Measurements from ENCODE around the gene ENDOU.

ENDOU gene

DNA sequence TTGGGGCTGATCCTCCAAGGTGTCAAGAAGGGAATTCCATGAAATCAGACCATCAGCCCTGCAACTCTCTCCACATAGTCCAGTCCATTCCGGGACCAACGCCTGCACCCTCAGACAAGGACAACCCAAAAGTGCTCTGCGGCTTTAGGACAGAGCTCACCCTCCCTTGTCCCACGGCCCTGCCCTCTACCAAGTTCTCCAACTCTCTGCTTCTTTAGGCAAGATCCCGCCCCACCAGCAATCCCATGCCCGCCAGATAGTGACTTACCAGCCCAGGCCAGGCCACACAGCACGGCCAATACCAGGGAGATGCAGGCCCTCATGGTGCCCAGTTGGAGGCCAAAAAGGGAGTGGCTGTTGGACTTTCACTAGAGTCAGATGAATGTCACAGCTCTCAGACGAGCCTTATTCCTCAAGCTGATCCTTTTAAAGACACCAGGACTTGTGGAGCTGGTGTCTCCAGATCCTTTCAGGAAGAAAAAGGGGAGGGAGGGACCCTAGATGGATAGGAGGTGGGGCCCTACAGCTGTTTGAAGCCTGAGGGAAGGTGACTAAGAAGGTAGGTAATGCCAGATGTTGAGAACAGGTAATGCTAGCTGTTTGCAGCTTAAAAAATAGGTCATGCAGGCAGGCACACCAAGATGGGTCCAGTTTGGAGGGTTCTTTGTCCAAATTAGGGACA, at the start of gene ENDOU:
Gene ENDOU (minus strand): TSS at position 400 of the 682 bp plus-strand sequence. CDS start 77 bp downstream, at position 323.
- DNase-seq (ENCODE audit: low spot score), result no peak

GRCh38 chr12:47774663-47775062, 49.4 kb upstream of the ENDOU start:
- no peak for DNase-seq (ENCODE audit: low spot score)

- no peak for DNase-seq (ENCODE audit: low spot score)
These were observed 48.7 kb upstream of the ENDOU start for GRCh38 chr12:47773858-47774580.

DNA sequence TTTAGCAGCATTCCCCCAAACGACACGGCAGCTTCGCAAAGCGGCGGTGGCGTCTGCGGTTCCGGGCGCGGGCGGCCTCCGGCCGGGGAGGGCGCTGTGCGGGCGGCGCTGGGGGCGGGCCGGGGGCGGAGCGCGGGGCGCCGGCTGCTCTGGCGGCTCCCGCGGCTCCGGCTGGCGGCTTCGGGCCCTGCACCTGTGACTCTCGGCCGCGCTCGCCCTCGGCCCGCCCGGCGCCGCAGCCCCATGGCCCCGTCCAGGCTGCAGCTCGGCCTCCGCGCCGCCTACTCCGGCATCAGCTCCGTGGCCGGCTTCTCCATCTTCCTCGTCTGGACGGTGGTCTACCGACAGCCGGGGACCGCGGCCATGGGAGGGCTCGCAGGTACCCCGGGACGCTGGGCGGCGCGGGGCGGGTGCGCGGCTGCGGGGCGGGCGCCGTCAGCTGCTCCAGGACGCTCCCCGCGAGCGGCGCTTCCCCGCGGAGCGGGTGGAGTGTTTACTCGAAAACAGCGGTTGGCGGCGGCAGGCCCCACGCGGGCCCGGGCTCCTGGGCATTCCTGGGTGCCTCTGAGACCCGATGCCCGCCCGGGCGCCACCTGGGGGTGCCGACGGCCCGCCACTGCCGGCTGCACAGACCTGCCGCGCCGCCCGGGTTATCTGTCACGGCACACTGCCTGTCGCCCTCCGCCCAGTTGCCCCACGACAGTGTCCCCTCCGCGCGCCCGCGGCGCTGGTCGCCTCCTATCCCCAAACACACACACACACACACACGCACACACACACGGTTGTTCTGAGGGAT, 48.0 kb upstream of the ENDOU start, which contains the start of gene SLC48A1:
Gene SLC48A1 (plus strand): TSS at position 177 of the 796 bp plus-strand sequence. CDS start 67 bp downstream, at position 244.
- peak; percentile 68 for DNase-seq (ENCODE audit: low spot score)

DNA sequence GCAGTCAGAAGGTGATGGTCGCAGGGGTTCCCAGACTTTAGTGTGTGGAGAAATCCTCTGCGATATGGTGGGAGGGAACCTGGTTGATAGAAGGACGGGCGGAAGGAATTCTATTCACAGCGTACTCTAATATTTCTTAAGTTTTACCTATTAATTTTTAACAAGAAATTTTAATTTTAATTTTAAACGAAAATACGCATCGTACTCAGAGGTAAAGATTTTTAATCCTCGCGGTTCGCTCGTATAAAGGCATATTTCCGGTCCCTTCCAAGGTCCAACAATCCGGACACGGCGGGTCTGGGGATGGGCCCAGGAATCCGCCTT, 47.4 kb upstream of the ENDOU start:
- DNase-seq (ENCODE audit: low spot score), result no peak

- no peak for DNase-seq (ENCODE audit: low spot score)
These were observed 46.9 kb upstream of the ENDOU start for GRCh38 chr12:47772094-47772660.

- DNase-seq (ENCODE audit: low spot score), result no peak
These were observed 46.0 kb upstream of the ENDOU start for GRCh38 chr12:47771304-47771703.

DNA sequence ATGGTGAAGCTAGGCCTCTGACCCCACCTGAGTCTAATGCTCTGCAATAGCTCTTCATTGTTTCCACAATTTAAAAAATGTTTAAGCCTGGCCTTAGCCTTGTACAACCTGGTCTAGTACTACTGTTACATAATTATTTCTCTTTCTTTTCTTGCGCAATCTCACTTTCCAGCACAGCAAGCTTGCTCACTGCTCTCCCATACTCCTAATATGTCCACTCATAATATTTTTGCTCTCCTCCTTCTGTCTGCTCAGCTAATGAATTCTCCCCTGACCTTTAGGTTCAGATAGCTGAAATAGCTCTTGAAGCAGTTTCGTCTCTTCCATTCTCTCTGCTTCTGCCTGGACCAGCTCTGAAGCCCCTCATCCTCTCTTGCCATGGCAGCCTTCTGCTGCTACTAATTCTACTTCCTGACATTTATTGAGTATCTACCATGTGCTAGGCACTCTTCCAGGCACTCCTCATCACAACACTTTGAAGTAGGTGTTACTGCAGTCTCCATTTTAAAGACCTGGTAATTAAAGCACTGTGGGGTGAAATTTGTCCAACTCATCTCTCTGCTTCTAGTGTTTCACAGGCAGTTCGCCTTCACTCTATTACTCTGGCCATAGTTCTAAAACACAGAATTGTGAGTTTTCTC, 44.9 kb upstream of the ENDOU start:
- no peak for DNase-seq (ENCODE audit: low spot score)

GRCh38 chr12:47769234-47770085, 44.2 kb upstream of the ENDOU start:
- no peak for DNase-seq (ENCODE audit: low spot score)

DNA sequence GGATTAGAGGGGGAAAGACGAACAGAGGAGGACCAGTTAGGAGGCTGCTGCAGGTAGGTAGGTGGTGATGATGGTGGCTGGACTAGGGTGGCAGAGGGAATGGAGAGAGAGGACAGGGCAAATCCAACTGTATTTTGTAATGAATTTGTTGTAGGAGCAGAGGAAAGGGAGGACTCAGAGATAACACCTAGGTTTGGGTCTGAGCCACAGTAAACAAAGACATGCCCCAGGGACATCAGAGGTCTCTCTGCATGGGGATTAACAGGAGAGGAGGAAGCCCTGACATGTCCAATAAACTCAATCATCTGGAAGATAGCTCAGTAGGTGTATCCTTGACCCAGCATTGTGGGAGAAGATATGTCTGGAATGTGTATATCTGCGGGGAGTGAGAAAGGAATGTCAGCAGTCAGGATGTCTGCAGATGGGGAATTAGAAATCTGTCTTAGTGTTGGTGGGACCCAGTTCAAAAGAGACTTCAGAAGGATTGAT, 43.1 kb upstream of the ENDOU start:
- no peak for DNase-seq (ENCODE audit: low spot score)

GRCh38 chr12:47767216-47767724, 42.0 kb upstream of the ENDOU start:
- DNase-seq (ENCODE audit: low spot score), result peak; percentile 80

DNA sequence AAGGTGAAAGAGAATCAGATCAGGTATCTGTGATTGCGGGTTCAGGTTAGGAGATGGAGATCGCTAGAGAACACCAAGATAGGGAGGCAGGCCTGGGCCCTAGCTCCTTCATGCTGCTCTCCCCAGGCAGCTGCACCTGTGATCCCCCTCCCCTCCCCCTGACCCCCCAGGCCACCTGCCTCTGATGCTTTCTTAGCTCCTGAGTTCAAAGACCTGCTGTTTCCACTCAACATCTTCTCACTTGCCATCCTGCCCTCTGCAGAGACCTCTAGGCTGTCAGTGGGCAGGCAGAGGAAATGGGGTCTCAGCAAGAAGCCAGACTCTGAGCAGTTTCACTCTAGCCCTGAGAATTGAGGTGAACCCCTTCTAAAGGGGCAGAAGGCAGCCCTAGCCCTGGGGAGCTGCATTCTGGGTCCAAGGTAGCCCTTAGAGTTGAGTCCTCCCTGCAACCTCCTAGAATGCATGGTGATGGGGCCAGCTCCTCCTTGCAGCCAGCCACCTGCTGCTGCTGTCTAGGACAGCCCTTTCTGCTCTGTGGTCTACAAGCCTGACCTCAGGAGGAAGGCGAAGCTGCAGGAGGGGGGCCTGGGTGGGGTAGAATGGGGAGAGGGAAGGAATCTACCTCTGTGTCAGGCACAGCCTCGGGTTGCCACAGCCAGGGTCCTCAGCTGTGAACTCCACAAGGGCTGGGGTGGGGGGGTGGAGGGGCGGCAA, 41.4 kb upstream of the ENDOU start:
- DNase-seq (ENCODE audit: low spot score), result no peak

DNA sequence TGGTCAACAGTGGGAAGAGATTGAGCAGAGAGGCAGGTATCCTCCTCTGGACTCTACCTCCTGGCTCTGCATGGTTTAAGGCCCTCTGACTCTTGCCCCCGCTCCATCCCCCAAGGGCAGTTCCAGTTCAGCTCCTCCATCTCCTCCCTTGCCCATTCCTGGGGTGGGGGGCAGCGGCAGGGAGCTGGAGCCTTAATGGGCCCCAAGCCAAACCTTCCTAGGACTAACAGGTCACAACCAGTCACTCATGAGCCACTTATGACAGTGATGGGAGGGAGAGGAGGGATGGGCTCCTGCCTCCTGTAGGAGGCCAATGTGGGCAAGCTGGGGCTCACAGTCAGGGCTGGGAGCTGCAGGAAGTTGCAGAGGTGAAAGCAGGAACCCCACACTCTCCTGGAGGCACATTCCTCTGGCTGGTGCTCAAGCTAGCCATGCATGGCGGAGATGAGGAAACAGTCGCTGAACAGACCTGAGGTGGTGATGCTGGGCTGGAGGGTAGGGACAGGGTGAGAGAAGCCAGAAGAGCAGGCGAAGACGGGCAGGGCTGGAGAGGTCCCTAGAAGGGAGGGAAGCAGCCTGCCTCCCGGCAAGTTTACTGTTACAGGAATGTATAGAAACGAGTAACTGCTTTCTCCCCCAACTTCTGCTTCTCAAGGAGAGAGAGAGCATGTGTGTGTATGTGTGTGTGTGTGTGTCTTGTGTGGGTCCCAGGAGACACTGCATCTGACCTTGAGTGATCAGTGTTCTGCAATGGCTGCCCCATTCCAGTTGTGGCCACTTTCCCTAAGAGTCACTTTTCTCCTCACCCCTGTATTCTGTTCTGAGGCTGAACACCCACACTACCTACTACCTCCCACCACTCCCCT, 38.4 kb upstream of the ENDOU start:
- DNase-seq (ENCODE audit: low spot score), result no peak

DNA sequence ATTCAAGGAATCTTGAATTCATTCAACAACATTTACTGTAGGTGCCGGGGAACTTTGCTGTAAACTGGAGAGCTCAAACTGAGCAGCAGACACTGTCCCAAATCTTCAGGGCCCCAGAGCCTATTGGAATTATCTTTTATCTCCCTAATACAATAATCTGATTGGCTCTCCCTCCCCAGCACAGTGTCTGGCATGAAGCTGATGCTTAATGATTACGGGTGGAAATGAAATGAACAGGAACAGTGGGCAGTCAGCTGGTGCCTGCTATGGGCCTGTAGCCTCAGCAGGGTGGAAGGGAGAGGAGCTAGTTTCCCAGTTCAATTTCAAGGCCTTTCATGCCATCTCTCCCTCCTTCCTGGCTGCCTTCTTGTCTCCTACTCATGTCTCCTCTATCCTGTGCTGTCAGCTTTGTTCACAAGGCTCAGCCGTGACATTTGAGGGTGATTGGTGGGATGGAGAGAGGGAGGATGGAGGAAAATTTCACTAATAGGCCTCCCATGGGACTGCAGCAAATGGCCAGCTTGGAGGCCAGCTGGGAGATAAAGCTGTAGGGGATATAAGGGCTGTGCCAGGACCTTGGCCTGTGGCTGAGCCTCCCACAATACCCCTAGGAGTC, 37.7 kb upstream of the ENDOU start:
- no peak for DNase-seq (ENCODE audit: low spot score)

DNA sequence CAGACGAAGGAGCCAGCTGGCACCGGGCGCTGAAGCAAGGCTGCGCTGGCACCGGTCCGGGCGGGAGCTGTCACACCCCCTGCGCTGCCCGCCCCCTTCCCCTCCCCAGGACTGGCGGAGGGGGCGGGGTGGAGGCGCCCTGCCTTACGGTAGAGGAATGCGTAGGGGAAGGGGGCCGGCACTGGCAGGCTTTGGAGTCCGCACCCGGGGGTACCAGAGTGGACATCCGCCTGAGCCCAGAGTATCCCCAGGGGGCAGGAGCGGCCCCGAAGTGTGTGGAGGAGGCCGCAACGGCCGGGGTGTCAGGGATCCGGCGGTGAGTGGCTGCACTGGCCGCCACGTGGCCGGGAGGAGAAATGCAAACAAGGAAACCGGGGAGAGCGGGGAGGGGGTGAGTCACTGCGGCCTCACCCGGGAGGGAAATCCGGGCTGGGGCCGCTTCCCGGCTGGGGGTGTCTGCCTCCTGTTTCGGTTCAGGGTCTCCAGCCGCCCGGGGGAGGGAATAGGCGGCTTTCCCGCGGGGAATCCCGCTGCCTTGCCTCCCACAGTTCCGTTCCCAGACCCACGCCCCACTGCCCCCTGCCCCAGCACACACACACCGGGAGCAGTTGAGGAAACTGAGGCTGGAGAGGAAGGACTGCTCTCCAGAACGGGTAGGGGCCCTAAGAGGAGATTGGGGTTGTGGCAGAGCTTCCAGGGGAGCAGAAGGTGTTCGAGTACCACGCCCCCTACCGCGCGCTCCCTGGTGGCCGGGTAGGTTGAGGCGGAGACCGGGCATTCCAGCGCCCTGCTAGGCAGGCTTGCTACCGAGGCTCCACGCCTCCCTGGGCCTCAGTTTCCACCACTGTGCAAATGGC, 33.8 kb upstream of the ENDOU start, which contains the start of gene RAPGEF3:
Gene RAPGEF3 (minus strand): TSS at position 47 of the 857 bp plus-strand sequence. CDS start 324 bp downstream, outside the sequence.
- peak; percentile 69 for DNase-seq (ENCODE audit: low spot score)

DNA sequence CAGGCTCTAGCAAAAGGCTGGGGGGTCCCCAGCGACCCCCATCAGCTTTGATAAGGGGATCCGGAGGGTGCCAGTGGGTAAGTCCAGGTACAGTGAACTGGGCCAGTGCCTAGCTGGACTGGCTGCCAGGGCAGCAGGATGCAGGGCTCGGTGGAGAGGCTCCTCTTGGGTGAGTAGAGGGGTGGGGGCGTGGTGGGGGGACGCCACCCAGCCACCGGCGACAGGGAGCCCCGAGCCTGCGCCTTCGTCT, 33.2 kb upstream of the ENDOU start:
- no peak for DNase-seq (ENCODE audit: low spot score)

GRCh38 chr12:47757840-47758583, 32.7 kb upstream of the ENDOU start:
- no peak for DNase-seq (ENCODE audit: low spot score)

Data from CD4-positive, alpha-beta T cell treated with Interleukin-15 for 4 hours (primary cell).